BJ (cell line): ENCODE data around the gene PHF14. TPM values are rescaled to one million over a fixed set of nuclear protein-coding genes. Genes with fewer than 3 reads are reported as not detected.
A peak's percentile ranks its signal among the peaks of the same experiment; 100 is the strongest.

Experiments used
- CTCF ChIA-PET: fragments of 350-600 bp; formaldehyde crosslinking; extraction: SDS; loops from one replicate; lab custom pipeline; 2021; ENCODE audit warnings: antibody characterized with exemption, inconsistent platforms; lab: Yijun Ruan, JAX
- POLR2A ChIA-PET: fragments of 300-600 bp; sonication (Branson Sonifier 250); formaldehyde crosslinking; extraction: SDS; loops from one replicate; lab custom pipeline; 2021; ENCODE audit warnings: antibody characterized with exemption; lab: Charles Lee
- DNase-seq: peaks from one replicate; pipeline ENCODE4 v3.0.0-alpha.2; 2011; ENCODE audit warnings: low read depth
- H3K27me3 ChIP-seq: 2 replicates; pipeline ENCODE4 v1.6.0; 2011; ENCODE audit warnings: low read length; ENCODE audit not compliant: control insufficient read depth, insufficient read depth
- H3K36me3 ChIP-seq: 2 replicates; pipeline ENCODE4 v1.5.1; 2011; ENCODE audit warnings: low read length; ENCODE audit not compliant: control insufficient read depth, insufficient read depth
- H3K4me3 ChIP-seq: 2 replicates; pipeline ENCODE4 v1.5.1; 2011; ENCODE audit warnings: low read depth, mild to moderate bottlenecking, control low read depth, low read length
- CTCF ChIP-seq: IDR thresholded peaks from 2 replicates; pipeline ENCODE4 v1.5.1; 2011; ENCODE audit warnings: low read depth, mild to moderate bottlenecking, control low read depth, inconsistent platforms, low read length, moderate library complexity; ENCODE audit not compliant: insufficient read depth
- polyA plus RNA-seq: library from polyadenylated mRNA; depleted of rRNA; stranded (reverse); fragments of >200 nt; gene quantifications from 2 replicates; pipeline ENCODE4 v1.2.3, GENCODE V29; 2011

PHF14 gene
- polyA plus RNA-seq, 1 experiment, result 6.5 TPM

GRCh38 chr7:11141541-11141940, 167.9 kb downstream of the PHF14 start:
- H3K27me3 ChIP-seq, result no peaks in the 10 kb centered on the region
- H3K4me3 ChIP-seq, result no peak overlapping the region
- no peak for TF ChIP-seq CTCF
- ChIA-PET POLR2A (interaction anchor here (0.6 kb wide), 1 partner anchor 127 kb away, joined by 6 read pairs; no protein-coding TSS in a partner anchor), CTCF (no interaction called here)
- DNase-seq, result no peak
- H3K36me3 ChIP-seq, result no peaks in the 10 kb centered on the region

GRCh38 chr7:11153694-11154093, 180.0 kb downstream of the PHF14 start:
- CTCF ChIA-PET, result no interaction called here
- POLR2A ChIA-PET, result no interaction called here
- H3K36me3 ChIP-seq, result no peaks in the 10 kb centered on the region
- no peak overlapping the region for H3K4me3 ChIP-seq
- DNase-seq, result no peak
- TF ChIP-seq CTCF, result no peak
- no peaks in the 10 kb centered on the region for H3K27me3 ChIP-seq

- ChIA-PET CTCF (interaction anchor here (1.2 kb wide), 1 partner anchor 9 kb away, joined by 3 read pairs; no protein-coding TSS in a partner anchor), POLR2A (interaction anchor here (0.7 kb wide), 1 partner anchor 39 kb away, joined by 3 read pairs; no protein-coding TSS in a partner anchor)
- peak; percentile 4 for DNase-seq
- Histone ChIP-seq H3K36me3 (no peaks in the 10 kb centered on the region), H3K4me3 (no peak overlapping the region), H3K27me3 (no peaks in the 10 kb centered on the region)
- no peak for TF ChIP-seq CTCF
These were observed 182.2 kb downstream of the PHF14 start for GRCh38 chr7:11155883-11156282.

- CTCF ChIA-PET, result no interaction called here
- Histone ChIP-seq H3K27me3 (no peaks in the 10 kb centered on the region), H3K36me3 (no peaks in the 10 kb centered on the region), H3K4me3 (no peak overlapping the region)
- TF ChIP-seq CTCF, result no peak
- POLR2A ChIA-PET, result no interaction called here
- DNase-seq, result no peak
These were observed 187.8 kb downstream of the PHF14 start for GRCh38 chr7:11161499-11161898.

GRCh38 chr7:11163220-11163619, 189.5 kb downstream of the PHF14 start:
- H3K4me3 ChIP-seq, result no peak overlapping the region
- CTCF ChIA-PET, result no interaction called here
- POLR2A ChIA-PET, result no interaction called here
- no peak for TF ChIP-seq CTCF
- no peaks in the 10 kb centered on the region for H3K27me3 ChIP-seq
- H3K36me3 ChIP-seq, result no peaks in the 10 kb centered on the region
- DNase-seq, result no peak
